H7 (cell line): ENCODE results near the gene SAFB2. TPM values are rescaled to one million over a fixed set of nuclear protein-coding genes. Genes with fewer than 3 reads are reported as not detected.

Source experiments
- DNase-seq: peaks from one replicate; pipeline ENCODE4 v3.0.0; 2012
- H3K27me3 ChIP-seq: 2 replicates; pipeline ENCODE4 v1.6.0; 2011; ENCODE audit warnings: mild to moderate bottlenecking, low read length; ENCODE audit not compliant: control insufficient read depth, insufficient read depth
- H3K36me3 ChIP-seq: replicated peaks from 2 replicates; pipeline ENCODE4 v1.5.1; 2011; ENCODE audit warnings: low read length; ENCODE audit not compliant: control insufficient read depth, insufficient read depth
- H3K4me3 ChIP-seq: 2 replicates; pipeline ENCODE4 v1.5.1; 2011; ENCODE audit warnings: low read depth, mild to moderate bottlenecking, control low read depth, low read length, moderate library complexity; ENCODE audit not compliant: insufficient read depth
- total RNA-seq: library from RNA; depleted of rRNA; stranded (reverse); fragments of >200 nt; shearing (Covaris generic); gene quantifications from 2 replicates; pipeline ENCODE4 v1.2.3, GENCODE V29; 2014

Gene SAFB2
- total RNA-seq, 1 experiment from 2014 or later, result 26.6 TPM

DNA sequence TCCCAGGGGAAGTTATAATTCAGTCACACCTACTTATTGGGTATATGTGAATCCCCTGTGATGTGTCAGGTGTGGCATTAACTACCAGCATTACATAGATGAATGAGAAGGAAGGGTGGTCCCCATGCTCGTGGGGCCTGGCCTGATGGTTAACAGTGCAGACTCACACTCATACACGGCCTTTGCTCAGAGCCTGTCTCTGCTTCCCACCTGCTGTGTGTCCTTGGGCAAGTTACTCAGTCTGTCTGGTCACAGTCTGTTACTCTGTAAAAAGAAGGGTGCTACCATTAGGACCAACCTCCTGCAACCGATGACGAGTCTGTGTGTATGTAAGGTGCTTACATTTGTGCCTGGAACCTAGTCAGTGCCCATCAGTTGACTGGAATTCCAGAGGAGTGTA lies 24.1 kb upstream of the SAFB2 start:
- no peak for DNase-seq
- H3K36me3 ChIP-seq, result peaks cover 55% of the 10 kb centered on the region

DNA sequence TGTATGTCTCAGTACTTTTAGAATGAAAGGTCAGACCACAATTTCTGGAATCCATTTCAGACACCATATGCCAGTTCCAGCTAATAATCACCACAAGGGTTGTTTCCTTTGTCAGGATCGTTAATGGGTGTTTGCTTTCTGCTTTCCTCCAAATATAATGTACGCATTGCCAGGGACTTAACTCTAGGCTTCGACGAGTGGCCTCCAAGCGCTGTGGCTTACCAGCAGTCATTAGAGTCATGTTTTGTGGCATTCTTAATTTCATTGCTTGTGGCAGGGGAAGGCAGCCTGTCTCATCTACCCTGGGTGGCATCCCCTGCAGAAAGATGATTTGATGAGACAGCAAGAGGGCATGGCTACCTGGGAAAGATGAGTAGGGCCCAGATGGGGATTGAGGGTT lies 22.8 kb upstream of the SAFB2 start:
- no peak for DNase-seq
- Histone ChIP-seq H3K36me3 (peaks cover 48% of the 10 kb centered on the region), H3K4me3 (no peak overlapping the region), H3K27me3 (no peaks in the 10 kb centered on the region)

More for the DNA sequence above, 24.1 kb upstream of the SAFB2 start:
- Histone ChIP-seq H3K4me3 (no peak overlapping the region), H3K27me3 (no peaks in the 10 kb centered on the region)

DNA sequence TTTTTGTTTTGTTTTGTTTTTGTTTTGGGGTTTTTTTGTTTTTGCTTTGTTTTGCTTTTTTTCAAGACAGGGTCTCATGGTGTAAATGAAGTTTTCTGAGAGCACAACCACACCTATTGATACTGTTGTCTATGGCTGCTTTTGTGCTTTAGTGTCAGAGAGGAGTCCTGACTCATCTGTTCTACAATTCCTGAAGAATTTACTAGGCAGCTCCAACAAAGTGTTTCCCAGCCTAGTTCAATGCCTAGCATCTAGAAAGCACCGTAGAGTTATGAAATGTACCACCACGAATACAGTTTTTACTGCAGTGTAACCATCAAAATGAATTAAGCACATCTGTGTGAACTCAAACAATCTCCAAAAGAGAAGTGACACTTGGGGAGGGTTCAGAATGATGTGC lies 21.5 kb upstream of the SAFB2 start:
- Histone ChIP-seq H3K4me3 (no peak overlapping the region), H3K36me3 (peaks cover 41% of the 10 kb centered on the region)
- no peak for DNase-seq

DNA sequence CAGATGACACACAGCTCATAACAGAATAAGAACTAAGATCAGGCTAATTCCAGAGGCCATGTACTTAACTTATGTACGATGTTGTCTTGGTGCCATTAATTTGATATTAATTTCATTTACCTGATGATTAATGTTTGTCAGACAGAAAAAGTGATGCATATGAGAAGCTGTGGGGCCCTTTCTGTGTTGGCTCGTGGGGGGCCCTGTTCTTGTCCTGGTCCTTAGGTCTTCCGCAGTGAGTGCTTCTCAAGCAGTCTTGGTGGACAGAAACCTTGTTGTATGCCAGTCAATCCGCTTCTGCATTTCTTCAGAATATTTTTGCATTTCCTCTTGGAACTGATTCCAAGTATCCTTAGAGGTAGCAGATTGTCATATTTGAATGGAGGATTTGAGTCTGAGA lies 20.5 kb upstream of the SAFB2 start:
- DNase-seq, result no peak
- Histone ChIP-seq H3K27me3 (no peaks in the 10 kb centered on the region), H3K36me3 (peaks cover 39% of the 10 kb centered on the region), H3K4me3 (no peak overlapping the region)

More for the DNA sequence above, 21.5 kb upstream of the SAFB2 start:
- no peaks in the 10 kb centered on the region for H3K27me3 ChIP-seq

DNA sequence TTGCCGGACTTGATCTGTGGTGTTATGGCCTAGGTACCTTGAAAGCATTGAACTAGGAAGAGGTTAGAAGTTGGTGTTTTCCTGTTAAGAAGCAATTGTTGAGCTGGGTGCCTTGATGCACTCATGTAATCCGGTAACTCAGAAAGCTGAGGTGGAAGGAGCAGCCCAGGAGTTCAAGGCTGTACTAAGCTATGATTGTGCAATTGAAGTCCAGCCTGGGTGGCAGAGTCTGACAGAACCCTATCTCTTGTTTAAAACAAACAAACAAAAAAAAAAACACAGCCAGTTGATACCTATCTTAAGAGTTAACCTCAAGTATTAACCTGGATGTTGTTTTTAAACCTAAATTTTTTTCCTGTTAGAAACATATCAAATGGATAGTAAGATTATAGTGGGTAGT lies 19.6 kb upstream of the SAFB2 start:
- Histone ChIP-seq H3K36me3 (peaks cover 33% of the 10 kb centered on the region), H3K27me3 (no peaks in the 10 kb centered on the region), H3K4me3 (no peak overlapping the region)
- no peak for DNase-seq

DNA sequence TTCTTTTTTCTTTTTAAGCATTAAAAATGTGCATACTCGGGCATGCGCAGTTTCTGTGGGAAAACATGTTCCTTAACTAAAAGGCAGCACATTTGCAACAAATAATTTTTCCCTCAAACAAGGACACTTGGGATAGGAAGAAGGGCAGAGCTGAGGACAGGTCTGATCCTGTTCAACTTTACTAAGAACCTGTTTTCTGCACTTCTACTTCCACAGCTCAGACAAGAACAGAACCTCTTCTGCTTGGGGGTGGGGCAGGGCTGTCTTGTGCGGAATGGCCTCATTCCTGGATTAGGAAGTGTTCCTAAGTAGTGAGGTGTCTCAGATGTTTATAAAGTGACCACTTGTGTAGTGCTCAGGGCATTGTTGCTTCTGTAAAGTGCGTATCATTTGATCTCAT lies 18.6 kb upstream of the SAFB2 start:
- Histone ChIP-seq H3K4me3 (no peak overlapping the region), H3K27me3 (no peaks in the 10 kb centered on the region), H3K36me3 (peaks cover 23% of the 10 kb centered on the region)
- no peak for DNase-seq

DNA sequence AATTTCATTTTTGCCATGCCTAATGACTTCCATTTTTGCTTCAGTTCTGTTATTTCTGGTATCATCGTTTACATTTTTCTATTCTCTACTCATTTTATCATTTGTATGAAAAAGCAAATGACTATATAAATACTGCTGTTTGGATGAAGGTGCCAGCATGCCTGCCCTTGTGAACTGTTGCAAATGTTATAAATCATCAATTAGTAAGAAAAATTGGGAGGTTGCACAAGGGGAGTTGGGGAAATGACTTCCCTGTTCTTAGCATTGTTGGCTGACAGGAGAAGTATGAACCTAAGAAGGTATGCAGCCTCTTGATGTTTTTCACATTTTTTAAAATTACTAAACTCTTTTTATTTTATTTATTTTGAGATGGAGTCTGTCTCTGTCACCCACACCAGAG lies 15.4 kb upstream of the SAFB2 start:
- no peak overlapping the region for H3K4me3 ChIP-seq
- DNase-seq, result no peak
- no peaks in the 10 kb centered on the region for H3K27me3 ChIP-seq
- peaks cover 10% of the 10 kb centered on the region for H3K36me3 ChIP-seq

DNA sequence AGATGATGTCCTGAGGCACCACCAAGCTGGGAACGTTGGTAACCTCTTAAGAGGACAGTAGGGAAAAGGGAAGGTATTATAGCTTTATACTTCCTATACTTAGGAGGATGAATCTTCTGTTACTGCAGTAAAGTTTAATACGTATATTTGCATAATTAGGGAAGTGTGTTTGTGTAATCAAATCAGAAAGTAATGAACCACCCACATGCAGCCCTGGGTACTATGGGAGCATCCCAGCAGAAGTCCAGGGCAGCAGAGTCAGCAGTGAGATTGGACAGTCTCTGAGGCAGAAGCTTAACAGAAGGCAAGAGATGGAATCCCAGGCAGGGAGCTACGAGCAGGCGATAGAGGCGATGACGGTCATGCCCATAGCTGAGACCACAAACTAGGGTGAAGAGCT lies 12.9 kb upstream of the SAFB2 start:
- Histone ChIP-seq H3K36me3 (no peaks in the 10 kb centered on the region; the same call in 1 of the 2 replicates), H3K4me3 (no peak overlapping the region), H3K27me3 (no peaks in the 10 kb centered on the region)
- no peak for DNase-seq

DNA sequence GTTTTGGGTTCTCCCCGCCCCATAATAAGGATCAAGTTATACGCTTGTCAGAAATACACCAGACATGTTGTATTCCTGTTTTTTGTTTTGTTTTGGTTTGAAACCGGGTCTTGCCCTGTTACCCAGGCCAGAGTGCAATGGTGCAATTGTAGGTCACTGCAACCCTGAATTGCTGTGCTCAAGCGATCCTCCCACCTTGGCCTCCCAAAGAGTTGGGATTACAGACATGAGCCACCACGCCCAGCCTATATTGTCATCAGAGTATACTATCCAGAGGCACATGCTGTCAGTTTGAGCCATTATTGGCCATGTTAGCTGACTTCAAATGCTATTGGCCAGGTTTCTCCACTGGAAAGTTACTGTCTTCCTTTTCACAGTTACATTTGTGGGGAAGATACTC lies 10.1 kb upstream of the SAFB2 start:
- Histone ChIP-seq H3K27me3 (no peaks in the 10 kb centered on the region), H3K4me3 (no peak overlapping the region), H3K36me3 (peaks cover 1% of the 10 kb centered on the region; the same call in 1 of the 2 replicates)
- no peak for DNase-seq

DNA sequence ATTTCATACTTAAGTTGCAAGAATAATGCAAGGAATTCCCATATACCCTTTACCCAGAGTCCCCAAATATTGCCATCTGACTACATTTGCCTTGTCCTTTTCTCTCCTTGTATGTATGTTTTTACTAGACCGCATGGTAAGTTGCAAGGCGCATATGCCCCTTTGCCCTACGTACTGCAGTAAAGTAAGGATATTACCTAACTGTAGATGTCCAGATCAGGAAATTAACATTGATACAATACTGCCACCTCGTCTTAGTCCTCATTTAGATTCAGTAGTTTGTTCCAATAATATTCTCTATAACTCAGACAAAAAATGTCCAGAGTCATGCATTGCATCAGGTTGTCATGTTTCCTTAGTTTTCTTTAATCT lies 9.7 kb upstream of the SAFB2 start:
- no peak overlapping the region for H3K4me3 ChIP-seq
- H3K36me3 ChIP-seq, result peaks cover 5% of the 10 kb centered on the region
- no peak for DNase-seq
- no peaks in the 10 kb centered on the region for H3K27me3 ChIP-seq

DNA sequence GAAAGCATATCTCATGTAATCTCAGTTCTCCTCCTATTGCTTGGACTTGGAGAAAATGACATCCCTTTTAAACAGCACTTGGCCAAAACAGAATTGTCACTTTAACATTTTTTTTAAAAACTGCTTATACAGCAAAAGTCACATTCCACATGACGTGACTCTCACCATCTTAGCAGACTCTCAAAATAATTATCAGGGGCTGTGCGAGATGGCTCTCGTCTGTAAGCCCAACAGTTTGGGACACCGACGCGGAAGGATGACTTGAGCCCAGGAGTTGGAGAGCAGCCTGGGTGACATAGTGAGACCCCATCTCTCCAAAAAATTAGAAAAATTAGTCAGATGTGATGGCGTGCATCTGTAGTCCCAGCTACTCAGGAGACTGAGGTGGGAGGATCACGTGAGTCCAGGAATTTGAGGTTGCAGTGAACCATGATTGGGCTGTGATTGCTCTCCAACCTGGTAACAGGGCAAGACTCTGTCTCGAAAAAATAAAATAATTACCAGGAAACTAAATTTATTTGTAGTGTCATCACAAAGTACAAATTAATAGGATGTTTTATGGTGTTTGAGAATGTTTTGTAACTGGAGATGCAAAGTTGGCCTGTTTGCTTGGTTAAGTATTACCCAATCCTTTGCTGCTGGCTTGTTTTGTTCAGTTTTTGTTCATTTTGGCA lies 9.1 kb upstream of the SAFB2 start:
- DNase-seq, result no peak
- H3K4me3 ChIP-seq, result no peak overlapping the region
- H3K27me3 ChIP-seq, result no peaks in the 10 kb centered on the region
- peaks cover 11% of the 10 kb centered on the region for H3K36me3 ChIP-seq

DNA sequence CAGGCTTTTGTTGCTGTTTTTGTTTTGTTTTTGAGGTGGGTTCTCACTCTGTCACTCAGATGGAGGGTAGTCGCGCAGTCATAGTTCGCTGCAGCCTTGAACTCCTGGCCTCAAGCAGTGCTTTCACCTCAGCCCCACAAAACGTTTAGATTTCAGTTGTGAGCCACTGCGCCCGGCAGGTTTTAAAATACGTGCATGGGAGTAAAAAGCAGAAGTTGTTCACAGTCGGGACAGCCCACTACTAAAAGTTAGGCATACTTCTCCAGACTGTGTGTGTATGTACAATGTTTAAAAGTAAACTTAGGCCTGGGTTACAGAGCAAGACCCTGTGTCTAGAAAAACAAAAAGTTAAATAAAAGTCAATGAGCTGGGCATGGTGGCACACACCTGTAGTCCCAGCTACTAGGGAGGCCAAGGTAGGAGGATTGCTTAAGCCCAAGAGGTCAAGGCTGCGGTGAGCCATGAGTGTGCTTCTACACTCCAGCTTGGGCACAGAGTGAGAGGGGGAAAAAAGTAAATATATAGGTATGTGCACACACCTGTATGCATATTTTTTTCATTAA lies 6.4 kb upstream of the SAFB2 start:
- DNase-seq, result no peak
- H3K4me3 ChIP-seq, result no peak overlapping the region
- no peaks in the 10 kb centered on the region for H3K27me3 ChIP-seq
- peaks cover 25% of the 10 kb centered on the region for H3K36me3 ChIP-seq

DNA sequence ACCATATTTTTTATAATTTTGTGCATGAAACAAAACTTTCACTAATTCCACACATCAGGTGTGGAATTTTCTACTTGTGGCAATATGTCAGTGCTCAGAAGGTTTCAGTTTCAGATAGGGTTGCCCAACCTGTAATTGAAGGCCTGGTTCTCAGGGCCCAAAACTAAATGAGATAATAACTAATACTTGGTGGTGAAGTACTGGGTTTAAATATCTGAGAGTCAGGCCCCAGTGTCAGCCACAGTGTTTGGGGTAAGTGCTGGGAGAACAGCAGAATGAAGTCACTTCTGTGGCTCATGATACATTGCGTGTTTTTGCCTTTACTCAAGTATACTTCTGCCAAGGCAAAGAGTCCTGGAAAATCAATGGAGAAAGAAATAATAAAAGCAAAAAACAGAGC lies 5.9 kb upstream of the SAFB2 start:
- H3K36me3 ChIP-seq, result peaks cover 25% of the 10 kb centered on the region
- H3K27me3 ChIP-seq, result no peaks in the 10 kb centered on the region
- DNase-seq, result no peak
- H3K4me3 ChIP-seq, result no peak overlapping the region

DNA sequence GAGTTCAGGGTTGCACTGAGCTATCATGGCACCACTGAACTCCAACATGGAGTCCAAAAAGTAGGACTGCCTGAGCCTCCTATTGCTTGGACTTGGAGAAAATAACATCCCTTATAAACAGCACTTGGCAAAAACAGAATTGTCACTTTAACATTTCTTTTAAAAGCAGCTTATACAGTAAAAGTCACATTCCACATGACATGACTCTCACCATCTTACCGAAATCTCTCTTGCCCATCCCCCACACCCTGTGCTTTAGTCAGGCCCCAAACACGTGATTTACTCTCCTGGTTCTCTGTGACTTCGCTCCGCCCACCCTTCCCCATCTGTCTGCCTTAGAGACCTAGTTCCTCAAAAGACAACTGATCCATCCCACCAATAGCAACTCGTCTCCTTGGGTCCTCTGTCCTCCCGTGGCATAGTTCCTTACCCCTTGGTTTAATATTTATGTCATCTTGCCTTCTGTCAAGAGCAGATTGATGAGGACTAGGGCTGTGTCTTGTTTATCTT lies 4.9 kb upstream of the SAFB2 start:
- no peaks in the 10 kb centered on the region for H3K27me3 ChIP-seq
- no peak for DNase-seq
- no peak overlapping the region for H3K4me3 ChIP-seq
- H3K36me3 ChIP-seq, result peaks cover 25% of the 10 kb centered on the region

DNA sequence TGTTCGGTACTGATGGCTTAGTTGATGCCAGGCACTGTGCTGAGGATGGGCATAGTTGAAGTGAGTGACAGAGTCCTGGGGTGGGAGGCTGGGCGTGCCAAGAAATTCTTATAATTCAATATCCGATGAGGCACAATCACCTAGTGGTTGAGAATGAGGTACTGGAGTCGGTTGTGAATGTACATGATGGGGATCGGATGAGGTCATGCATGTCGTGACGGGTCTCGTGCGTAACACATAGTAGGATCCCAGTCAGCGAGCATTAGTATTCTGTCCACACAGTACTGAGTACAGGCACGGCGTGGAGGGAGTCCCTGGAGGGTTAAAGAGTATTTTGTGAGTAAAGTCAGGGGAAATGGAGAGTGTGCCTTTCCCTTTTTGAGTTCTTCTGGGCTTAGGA lies 3.1 kb upstream of the SAFB2 start:
- no peak overlapping the region for H3K4me3 ChIP-seq

More for the DNA sequence above, 3.1 kb upstream of the SAFB2 start:
- Histone ChIP-seq H3K36me3 (peaks cover 30% of the 10 kb centered on the region), H3K27me3 (no peaks in the 10 kb centered on the region)
- no peak for DNase-seq
